NB4 (cell line): ENCODE results near the gene TPM2.

Source experiments
- DNase-seq: peaks from one replicate; pipeline ENCODE4 v3.0.0; 2010; ENCODE audit warnings: low read depth
- H3K4me3 ChIP-seq: one replicate; pipeline ENCODE4 v1.5.1; 2011; ENCODE audit warnings: mild to moderate bottlenecking, low read depth, low read length, moderate library complexity
- CTCF ChIP-seq: IDR thresholded peaks from one replicate; pipeline ENCODE4 v1.5.1; 2012; ENCODE audit warnings: low read depth, low read length
- MAX ChIP-seq: IDR thresholded peaks from 2 replicates; pipeline ENCODE4 v1.6.1; 2011; ENCODE audit warnings: low read depth, low read length
- MYC ChIP-seq: IDR thresholded peaks from 2 replicates; pipeline ENCODE4 v1.6.1; 2011; ENCODE audit warnings: low read depth, low read length
- POLR2A ChIP-seq: IDR thresholded peaks from 2 replicates; pipeline ENCODE4 v1.6.1; 2011; ENCODE audit warnings: mild to moderate bottlenecking; ENCODE audit not compliant: insufficient read length; ENCODE audit errors: extremely low read depth

TPM2 gene

GRCh38 chr9:35732800-35733541 is 43.2 kb upstream of the TPM2 start:
- H3K4me3 ChIP-seq = peak overlapping the region; percentile 82
- peak; percentile 51 for DNase-seq
- TF ChIP-seq POLR2A = no peak
- no peak for TF ChIP-seq MYC
- no peak for TF ChIP-seq CTCF
- TF ChIP-seq MAX = no peak

- TF ChIP-seq MAX (peak; percentile 26; the same call in 1 of the 2 replicates), MYC (peak; percentile 30; the same call in 1 of the 2 replicates), CTCF (no peak), POLR2A (peak; percentile 15)
- H3K4me3 ChIP-seq = peak within 1 kb of the TSS; percentile 90
- peak; percentile 97 for DNase-seq
Observed at GRCh38 chr9:35732185-35732799, 42.6 kb upstream of the TPM2 start, which contains the start of the genes CREB3 and TLN1. CREB3 (plus strand) TSS chr9:35732666; CDS start chr9:35732773, 107 bp downstream. TLN1 (minus strand) TSS chr9:35732195; CDS start chr9:35725694, 6,501 bp downstream.

GRCh38 chr9:35731415-35732184 is 41.9 kb upstream of the TPM2 start:
- no peak for TF ChIP-seq MAX
- TF ChIP-seq MYC = no peak
- TF ChIP-seq POLR2A = no peak
- TF ChIP-seq CTCF = no peak
- DNase-seq = peak; percentile 27
- peak overlapping the region; percentile 90 for H3K4me3 ChIP-seq

GRCh38 chr9:35730486-35730854 is 40.7 kb upstream of the TPM2 start:
- TF ChIP-seq POLR2A = no peak
- TF ChIP-seq MAX = no peak
- TF ChIP-seq CTCF = no peak
- TF ChIP-seq MYC = no peak
- no peak for DNase-seq
- H3K4me3 ChIP-seq = peak overlapping the region; percentile 90

GRCh38 chr9:35729700-35730485 is 40.2 kb upstream of the TPM2 start:
- TF ChIP-seq MYC (no peak), CTCF (peak; percentile 35)
- peak; percentile 70 for DNase-seq
- peak overlapping the region; percentile 90 for H3K4me3 ChIP-seq
